NT2/D1 (cell line): ENCODE results near the gene NAALADL1.

ENCODE experiments used
- SUZ12 ChIP-seq: IDR thresholded peaks from 2 replicates; pipeline ENCODE4 v1.6.1; 2011; ENCODE audit not compliant: insufficient read length, insufficient read depth; ENCODE audit errors: extremely low read depth
- ZNF274 ChIP-seq: IDR thresholded peaks from 2 replicates; pipeline ENCODE4 v1.6.1; 2011; ENCODE audit warnings: mild to moderate bottlenecking, low read depth, low read length

DNA sequence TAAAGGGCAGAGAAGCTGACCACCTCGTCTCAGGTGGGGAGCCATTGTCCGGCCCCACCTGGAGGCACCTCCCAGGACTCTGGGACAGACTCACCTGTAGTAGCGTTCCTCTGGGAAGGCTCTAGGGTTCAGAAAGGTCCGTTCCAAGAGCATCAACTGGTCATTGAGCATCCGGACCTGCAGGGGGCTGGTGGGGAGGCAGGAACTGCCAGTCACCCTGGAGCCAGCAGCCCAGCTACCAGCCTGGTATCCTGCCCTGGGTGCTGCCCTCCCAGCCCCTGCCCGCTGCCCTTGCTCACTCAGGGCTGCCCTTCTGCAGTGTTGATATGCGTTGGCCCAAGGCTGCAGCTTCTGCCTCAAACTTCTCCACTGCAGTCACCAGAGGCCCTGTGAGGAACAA is 12.6 kb downstream of the NAALADL1 start:
- TF ChIP-seq SUZ12 (no peak), ZNF274 (no peak)
